COLO668 (cell line): Measurements from ENCODE around the gene CENPU.
A peak's percentile ranks its signal among the peaks of the same experiment; 100 is the strongest.
"Not testable (repeated sequence)": the region's sequence is repeated elsewhere in the genome, so short reads cannot be mapped to it uniquely, and the experiment has no call there.

Experiments
- DNase-seq: peaks from one replicate; lab custom pipeline; 2025; ENCODE audit not compliant: unreplicated experiment; lab: John Stamatoyannopoulos, UW

CENPU gene

DNA sequence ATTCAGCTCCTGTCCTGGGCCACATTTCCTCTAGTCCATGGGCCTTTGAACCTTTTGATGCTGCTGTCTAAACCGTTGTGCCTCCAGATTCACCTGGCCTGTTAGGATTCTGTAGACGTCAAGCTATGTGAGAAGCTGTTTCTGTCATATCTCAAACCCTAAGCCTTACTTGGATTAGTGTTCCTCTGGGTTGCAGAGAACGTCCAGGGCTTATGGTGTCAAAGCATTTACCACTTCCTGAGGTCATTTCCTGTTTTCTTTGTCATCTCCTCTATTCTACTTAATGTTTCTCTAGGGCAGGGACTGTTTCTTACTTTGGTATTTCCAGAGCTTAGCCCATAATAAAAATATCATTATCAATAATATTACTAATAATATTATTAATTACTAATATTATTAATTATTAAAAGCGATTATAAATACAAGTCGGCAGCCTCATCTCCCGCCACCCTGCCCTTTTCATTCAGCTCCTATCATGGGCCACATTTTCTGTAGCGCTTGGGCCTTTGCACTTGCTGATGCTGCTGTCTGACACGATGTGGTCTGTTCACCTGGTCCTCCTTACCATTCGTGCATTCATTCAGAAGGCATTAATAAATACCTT is 65.3 kb downstream of the CENPU start:
- no peak for DNase-seq

DNA sequence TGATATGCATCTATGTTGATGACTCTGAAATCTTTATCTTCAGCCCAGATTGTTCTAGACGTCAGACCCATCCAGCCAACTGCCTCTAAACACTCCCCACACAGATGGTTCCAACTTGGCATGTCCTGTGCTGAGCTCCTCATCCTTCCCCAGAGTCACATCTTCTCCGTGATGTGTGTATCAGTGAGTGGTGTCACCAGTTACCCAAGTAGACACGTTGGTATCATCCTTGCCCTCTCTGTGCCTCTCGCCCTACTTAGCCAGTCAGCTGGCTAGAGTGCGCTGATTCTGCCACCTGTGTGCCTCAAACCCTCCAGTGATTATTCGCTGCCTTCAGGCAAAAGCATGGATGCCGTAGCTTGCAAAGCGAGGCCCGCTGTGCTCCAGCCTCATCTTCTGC is 65.8 kb downstream of the CENPU start:
- DNase-seq = no peak

DNA sequence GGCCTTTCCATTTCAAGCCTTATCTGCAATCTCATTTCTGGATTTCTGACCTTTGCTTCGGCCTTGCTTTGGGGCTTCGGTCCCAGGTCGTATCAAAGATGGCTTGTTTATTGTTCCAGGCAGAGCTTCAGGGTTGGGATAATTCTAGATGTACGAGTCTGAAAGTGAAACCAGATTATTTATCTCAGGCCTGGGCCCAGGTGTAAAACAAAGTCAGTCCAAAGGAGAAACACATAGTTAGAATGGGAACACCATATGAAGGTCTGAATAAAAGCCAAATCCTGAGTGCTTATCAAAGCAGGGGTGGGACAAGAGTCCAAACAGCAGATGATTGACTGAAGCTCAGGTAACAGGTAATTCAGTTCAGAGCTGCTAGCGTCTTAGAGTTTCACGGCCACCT is 67.2 kb downstream of the CENPU start:
- DNase-seq = no peak

DNA sequence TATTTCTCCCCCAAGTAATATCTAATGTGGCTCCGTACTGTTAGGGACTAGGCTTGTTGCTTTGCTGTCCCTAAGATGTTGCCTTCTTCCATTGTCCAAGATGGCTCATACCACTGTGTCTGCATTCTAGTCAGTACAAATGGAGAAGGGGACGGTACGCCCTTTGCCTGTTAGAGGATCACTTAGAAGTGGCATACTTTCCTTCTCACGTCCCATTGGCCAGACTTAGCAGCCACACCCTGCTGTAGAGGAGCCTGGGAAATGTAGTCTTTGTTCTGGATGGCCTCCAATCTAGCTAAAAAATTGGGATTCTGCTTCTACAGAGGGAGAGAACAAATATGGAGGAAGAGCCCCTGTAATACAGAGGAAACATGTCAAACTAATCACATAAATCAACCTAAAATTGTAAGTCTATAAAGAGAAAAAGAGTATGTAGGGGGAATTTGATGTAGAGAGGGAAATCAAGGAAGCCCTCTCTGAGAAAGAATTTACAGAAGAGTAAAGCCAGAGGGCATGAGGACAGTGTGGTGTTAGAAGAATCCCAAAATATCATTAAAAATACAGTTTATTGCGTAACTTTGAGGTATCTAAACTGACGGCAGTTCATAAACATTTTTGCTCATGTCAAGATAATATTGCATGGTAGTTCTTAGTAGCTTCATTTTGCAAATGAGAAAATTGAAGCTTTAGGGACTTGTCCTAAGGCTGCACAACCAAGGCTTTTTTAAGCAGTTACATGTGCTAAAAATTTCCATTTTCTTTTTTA is 69.3 kb downstream of the CENPU start:
- DNase-seq = no peak

DNA sequence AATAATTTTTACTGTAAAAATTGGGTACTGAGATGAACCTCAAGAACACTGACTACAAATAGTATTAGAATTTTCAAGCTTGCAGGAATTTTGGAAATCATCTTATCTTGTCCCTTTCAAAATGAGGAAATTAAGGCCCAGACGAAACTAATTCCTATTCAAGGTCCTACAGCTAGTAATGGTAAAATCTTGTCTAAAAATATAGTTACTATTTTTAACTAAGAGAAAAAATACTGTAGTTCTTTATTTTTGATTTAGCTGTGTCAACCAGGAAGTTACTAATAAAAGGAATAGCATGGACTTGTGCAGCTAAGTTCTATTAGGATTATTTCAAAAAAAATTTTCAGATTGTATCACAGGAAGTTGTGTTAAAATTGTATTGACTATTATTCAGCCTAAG is 71.7 kb downstream of the CENPU start:
- no peak for DNase-seq

DNA sequence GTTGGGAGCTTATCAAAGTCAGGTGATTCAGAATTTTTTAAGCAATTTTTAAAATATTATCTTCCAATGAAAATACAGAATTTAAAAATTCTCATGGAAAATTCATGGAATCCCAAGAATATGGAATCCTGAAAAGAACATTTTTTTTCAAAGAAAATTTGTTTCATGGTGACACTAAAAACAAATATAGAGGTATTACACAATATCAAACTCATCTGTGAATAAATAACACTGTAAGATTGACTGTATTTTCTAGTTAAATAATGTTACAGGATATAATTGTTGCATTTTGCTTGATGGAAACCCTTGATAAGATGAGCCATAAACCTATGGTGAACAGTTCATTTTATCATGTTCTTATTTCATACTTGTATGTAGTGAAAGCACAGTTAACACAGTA is 72.9 kb downstream of the CENPU start:
- no peak for DNase-seq

DNA sequence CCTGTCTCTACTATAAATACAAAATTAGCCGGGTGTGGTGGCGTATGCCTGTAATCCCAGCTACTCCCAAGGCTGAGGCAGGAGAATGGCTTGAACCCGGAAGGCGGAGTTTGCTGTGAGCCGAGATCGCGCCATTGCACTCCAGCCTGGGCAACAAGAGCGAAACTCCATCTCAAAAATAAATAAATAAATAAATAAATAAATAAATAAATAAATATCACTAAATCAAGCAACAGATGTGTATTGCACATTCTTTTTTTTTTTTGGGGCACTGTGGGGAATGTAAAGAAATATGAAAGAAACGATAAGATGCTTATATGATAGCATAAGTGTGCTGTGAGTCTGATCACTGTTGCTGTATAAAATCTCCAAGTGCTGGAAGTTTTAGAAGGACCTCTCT is 76.1 kb downstream of the CENPU start:
- DNase-seq = not testable (repeated sequence)

DNA sequence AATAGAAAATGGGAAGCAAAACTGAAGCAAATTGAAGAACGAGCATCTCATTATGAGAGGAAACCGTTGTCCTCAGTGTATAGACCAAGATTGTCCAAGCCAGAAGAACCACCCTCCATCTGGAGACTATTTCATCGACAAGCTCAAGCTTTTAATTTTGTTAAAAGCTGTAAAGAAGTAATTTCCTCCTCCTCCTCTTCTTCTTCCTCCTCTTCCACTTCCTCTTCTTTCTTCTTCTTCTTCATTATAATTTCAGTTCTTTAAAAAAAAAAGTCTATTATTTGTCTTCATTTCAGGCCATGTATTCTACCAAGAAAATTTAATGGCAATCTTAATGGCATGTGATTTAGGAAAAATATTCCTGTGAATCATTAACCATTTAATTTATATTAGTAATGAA is 76.8 kb downstream of the CENPU start:
- no peak for DNase-seq

DNA sequence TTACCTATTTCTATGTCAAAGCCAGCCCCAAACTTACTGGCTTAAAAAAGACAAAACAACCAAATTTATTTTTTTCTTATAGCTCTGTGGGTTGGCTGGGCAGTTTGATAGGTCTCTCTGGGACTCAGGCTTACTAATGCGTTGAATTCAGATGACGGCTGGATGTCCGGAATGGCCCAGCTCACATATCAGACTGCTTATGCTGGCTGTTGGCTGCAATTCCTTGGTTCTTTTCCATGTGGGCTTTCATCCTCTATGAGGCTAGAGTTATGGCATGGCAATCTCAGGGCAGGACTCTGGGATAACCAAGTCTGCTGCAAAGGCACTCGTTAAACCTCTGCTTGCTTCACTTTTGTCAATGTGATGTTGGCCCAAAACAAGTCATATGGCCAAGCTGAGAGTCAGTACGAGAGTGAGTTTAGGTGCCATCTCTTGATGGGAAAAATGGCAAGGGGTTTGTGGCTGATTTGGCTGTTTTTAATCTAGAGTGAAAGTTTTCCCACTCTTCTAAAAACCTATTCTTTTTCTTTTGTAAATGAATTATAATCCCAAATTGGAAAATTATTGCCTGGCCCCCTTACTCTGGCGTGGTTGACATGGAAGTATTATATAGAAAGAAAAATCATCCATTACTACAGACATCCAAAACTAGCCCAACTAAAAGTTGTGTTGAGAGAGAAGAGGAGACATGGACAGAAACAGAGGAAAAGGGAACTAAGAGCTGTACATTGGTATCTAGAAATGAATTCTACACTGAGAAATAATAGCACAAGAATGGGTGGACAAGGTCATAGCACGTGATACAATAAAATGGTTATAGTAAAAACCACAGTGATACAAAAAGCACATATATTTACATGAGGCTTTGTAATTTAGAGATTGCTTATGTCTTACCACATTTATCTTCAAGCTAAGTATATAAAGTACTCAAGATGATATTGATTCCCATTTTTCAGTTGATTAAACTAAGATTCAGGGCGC is 77.7 kb downstream of the CENPU start:
- no peak for DNase-seq

DNA sequence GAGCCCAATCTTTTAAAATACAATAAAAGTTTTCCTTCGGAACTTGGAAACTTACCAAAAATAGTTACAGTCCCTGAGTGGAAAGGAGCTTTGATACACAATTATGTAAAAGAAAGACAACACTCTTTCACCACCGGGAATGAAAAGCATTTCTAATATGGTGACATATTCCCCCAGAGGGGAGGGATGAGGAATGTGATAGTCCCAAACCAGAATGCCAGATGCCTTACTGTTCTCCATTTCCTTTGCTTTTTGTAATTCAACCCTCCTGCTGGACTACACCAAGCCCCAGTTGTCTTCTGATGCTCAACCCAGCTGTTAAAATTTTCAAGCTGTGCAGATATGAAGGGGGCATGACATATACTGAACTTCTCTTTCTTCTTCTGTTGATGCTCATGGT is 80.2 kb downstream of the CENPU start:
- DNase-seq = no peak

DNA sequence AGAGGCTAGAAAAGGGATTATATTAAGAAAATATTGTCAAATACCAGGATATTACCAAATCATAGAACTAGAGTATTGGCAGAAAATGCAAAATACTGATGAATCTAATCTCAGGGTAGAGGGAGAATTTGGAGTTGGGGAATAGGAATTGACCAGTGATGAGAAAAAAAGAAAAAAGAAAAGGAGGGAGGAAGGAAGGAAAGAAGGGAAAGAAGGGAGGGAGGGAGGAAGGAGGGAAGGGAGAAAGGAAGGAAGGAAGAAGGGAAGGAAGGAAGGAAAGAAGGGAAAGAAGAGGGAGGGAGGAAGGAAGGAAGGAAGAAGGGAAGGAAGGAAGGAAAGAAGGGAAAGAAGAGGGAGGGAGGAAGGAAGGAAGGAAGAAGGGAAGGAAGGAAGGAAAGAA is 81.2 kb downstream of the CENPU start:
- not testable (repeated sequence) for DNase-seq

DNA sequence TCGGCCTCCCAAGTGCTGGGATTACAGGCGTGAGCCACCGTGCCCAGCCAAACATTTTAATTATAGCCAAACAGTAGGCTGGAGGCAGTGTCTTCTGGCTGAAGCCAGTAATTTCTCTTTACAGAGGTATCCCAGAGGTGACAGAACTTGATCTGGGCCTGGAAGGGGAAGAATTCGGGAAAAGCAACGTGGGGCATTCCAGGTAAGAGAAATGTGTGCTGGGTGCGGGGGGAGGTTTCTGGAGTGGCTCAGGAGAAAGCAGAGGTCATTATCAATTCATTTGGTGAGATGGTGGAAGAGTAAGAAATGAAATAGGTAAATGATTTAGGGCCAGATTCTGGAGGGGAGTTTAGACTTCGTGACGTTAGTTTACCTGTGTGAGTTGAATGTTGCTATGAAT is 82.0 kb downstream of the CENPU start:
- DNase-seq = no peak

DNA sequence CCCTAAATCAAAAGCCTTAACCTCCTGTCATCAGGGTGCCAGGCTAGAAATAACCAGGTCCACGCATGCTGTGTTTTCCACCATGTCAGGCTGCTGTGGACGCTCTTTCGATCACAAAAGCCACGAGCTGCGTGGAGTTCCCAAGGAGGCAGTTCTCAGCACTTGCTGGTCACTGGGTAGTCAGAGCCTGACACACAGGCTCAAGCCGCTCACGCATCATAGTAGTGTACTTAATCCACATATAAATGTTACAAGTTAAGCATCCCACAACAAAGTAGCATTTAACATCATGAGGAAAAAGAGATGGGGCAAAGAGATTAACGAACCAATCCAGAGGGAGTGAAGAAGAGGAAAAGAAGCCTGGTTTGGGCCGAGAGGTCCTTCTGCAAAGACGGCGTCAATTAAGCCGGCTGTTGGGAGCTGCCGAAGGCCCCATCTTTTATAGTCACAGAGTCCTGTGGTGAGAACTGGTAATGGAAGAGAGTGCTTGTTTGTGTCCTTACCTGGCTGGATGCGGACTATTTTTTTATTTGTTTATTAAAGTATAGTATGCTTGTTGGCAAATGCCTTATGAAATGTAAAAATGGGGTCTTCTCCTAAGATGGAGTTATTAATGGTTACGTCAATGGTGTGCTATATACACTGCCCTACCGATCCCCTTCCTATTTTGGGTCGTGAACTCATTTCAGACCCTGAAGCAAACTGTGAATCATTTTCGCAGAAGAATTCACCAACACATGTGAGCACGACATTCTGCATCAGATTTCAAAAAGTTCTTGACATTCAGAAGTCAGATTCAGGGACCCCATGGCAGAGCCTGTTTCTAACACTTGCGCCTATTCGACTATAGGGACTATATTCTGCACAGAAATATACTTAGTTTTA is 83.7 kb downstream of the CENPU start:
- DNase-seq = peak; percentile 47

DNA sequence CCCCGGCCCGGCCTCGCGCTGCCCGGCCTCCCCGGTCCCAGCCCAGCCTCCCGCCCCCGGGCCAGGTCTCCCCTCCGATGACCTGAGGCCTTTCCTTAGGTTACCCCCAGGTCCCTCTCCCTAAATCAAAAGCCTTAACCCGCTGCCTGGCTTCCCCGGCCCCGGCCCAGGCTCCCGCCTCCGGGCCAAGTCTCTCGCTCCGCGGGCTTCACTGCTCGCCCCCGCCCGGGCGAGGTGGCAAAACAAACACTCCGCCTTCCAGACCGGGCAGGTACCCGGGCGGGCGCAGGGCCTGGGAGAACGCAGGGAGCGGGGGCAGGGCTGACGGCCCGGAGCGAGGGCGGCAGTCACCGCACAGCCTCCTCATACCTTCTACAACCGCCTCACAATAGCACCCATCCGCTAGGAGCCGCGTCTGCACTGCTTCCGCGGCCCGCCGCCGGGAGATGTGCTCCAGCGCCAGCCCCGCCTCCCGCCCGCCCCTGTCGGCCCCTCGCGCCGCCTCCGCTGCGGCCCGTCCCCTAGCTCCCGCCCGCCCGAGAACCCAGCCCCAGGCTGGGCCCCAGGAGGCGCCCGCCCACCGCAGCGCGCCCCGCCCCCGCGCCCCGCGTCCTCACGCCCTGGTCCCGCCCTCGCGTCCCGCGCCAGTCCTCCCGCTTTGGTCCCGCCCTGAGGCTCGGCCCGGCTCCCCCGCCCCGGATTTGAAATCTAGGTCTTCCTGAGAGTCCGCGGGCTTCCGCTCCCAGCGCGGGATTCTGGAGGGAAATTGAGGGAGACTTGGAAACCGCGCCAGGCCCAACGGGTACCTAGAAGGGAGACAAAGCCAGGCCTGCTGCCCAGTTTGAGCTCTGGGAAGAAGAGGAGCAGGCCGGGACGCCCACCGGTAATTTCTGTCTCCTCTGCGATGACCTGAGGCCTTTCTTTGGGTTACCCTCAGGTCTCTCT is 84.6 kb downstream of the CENPU start, which contains the start of the genes CASP3 and PRIMPOL:
Gene CASP3 (minus strand): TSS at position 422 of the 945 bp plus-strand sequence. CDS start 10,994 bp downstream, outside the sequence.
Gene PRIMPOL (plus strand): TSS at position 713 of the 945 bp plus-strand sequence. CDS start 7,403 bp downstream, outside the sequence.
- DNase-seq = peak; percentile 98

DNA sequence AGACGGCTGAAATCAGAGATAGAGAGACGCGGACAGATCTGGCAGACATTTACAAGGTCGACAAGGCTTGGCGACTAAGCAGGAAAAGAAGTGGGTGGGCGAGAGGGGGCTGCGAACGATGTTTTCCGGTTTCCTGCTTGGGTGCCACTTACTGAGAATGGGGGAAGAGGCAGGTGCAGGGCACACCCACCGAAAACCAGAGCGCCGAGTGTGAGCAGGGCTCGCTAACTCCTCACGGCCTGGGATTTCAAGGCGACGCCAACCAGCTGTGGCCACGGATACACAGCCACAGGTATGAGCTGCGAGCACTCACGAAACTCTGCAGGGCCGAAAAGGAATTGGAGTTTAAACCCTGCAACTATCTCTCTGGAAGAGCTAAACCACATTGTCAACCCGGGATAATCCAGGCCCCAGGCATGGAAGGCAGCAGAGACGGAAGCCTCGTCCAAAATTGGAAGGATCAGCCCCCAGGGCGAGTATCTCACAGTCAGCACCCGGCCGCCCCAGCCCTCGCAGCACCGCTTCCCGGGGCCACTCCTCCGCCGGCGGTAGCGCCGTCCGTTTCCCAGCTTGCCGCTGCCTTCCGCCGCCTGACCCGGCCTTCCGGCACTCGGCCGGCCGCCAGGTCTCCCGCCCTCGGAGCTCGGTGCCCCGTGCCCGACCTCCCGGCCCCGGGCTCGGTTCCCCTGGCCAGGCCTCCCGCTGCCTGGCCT is 85.4 kb downstream of the CENPU start:
- peak; percentile 62 for DNase-seq

DNA sequence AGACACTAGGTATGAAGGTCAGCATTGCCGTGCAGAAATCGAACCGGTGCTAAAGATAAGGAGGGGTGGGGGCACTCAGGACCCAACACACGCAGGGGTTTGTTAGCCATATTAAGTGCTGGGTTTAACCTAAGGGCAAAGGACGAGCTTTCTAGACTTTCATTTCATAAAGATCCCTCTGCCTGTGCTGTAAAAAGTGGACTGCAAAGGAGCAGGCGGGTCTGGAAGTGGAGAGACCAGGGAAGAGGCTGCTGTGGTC is 85.9 kb downstream of the CENPU start:
- no peak for DNase-seq

DNA sequence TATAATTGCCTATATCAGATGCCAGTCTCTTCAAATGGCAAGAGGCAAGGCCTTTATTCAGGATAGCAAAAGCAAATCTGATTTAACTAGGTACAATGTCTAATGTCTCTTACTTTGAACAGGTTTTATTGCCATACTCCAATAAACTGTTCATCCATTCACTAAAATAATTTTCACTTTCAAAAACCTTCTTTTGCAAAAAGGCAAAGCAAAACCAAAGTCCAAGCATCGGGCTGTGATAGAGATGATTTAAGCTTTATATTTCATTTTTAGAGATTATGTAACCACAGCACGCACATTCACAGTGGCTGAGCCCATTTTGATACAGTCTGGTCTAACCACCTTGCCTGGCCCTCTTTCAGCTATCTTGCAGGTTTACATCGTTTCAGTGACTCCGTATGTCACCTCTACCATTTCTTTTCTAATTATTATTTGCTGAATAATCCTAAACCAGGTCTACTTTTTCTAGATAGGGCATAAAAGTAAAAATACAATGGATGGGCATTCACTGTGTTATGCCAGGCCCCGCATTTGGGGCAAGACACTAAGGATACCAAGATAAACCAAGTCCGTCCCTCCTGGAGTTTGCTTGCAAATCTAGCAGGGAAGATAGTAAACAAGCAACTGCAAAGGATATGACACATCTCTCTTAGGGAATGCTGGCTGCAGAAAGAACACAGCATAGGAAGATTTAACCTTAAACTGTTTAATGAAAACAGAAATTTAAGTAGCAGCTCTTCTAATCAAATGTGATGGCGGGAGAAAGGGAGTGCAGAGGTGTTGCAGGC is 86.4 kb downstream of the CENPU start:
- no peak for DNase-seq

DNA sequence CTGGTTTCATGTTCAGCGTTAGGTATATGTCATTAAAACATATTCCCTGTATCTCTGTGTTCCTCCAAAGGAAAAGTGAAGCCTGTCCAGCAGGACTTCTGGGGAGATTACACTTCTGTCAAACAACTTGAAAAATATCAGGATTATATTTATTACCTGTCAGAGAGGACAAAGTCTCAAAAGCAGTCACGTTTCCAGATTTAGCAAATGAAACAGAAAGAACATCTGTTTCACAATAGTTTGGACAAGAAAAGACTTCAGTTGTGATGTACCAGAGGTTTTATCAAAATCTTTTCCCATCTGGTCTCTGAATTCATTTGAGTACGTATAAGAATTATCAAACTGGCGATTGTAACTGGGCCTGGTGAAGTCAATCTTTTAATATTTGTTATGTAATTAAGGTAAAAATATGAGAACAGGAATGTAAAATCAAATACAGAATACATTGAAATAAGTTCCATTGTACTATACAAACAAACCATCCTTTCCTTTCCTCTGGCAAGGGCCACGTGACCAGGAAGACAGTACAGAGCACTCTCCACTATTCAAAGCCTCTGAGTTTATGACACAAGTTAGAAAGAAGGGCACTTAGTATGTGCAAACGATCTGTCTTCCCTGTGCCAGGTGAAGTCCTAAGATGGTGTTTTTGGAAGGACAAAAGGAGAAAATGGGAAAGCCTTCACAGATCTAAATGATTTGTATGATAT is 87.8 kb downstream of the CENPU start:
- no peak for DNase-seq
